ENCODE measurements around the gene ISG20L2. TPM values are rescaled to one million over a fixed set of nuclear protein-coding genes. Genes with fewer than 3 reads are reported as not detected.

ISG20L2 gene
- total RNA-seq, 5 donors from 2014 or later (not counting 1 experiment from before 2014, with no cell fraction given) = 35.3 to 63.7 (median 44.3) TPM

DNA sequence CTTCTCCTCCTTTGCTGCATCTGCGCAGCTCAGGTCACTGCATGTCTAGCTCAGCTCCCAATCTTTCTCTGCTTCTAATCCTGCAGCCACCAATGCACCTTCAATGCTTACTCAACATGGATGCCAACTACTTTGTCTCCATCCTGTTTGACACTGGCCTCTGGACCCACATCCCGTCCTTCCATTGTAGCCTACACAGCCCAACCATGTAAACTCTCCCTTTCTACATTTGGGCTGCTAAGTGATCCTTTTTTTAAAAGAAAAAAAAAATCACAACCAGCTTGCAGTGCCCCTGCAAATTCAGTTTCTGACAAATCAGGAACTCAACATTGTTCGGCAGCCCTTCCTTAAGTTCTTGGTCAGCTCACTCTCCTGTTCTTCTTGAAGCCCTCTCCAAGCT, 13.7 kb downstream of the ISG20L2 start:
- H3K27ac ChIP-seq (ENCODE audit: low read length) = no peak overlapping the region
- no peak for ATAC-seq (replicated peaks in 1 of 4)
- H3K27me3 ChIP-seq (replicated peaks in 1 of 2; ENCODE audit: control insufficient read depth in 2 of 2, extremely low read depth in 1 of 2, insufficient read depth in 2 of 2, low read length in 1 of 2) = no peaks in the 10 kb centered on the region
- POLR2A ChIA-PET = no interaction called here
- peaks cover 18% of the 10 kb centered on the region for H3K36me3 Mint-ChIP-seq
- H3K9me3 Mint-ChIP-seq = no peaks in the 10 kb centered on the region
- no peak overlapping the region for H3K4me3 Mint-ChIP-seq
- DNase-seq = no peak
- peak overlapping the region in 1 of 2 donors; percentile 21 for H3K27ac Mint-ChIP-seq
- no peaks in the 10 kb centered on the region for H3K9me3 ChIP-seq
- H3K4me1 ChIP-seq (ENCODE audit: control insufficient read depth in 1 of 2, extremely low read depth in 1 of 2, insufficient read depth in 2 of 2, low read length in 2 of 2) = no peaks in the 10 kb centered on the region
- H3K27me3 Mint-ChIP-seq = no peaks in the 10 kb centered on the region
- peaks cover 0 to 10% of the 10 kb centered on the region in 2 donors for H3K36me3 ChIP-seq (ENCODE audit: control insufficient read depth in 2 of 2, extremely low read depth in 1 of 2, insufficient read depth in 1 of 2, low read length in 1 of 2)
- CTCF ChIA-PET = interaction anchor here in 1 of 2 donors (0.9 kb wide), 1 partner anchor 11 kb away, joined by 3 read pairs; no protein-coding TSS in a partner anchor
- WGBS (ENCODE audit: insufficient coverage) = 100% methylated on average over 3 of the region's 3 CpGs
- no peak overlapping the region for H3K4me3 ChIP-seq (ENCODE audit: control insufficient read depth in 1 of 2, extremely low read depth in 1 of 2, low read length in 1 of 2)
- no peaks in the 10 kb centered on the region for H3K4me1 Mint-ChIP-seq

DNA sequence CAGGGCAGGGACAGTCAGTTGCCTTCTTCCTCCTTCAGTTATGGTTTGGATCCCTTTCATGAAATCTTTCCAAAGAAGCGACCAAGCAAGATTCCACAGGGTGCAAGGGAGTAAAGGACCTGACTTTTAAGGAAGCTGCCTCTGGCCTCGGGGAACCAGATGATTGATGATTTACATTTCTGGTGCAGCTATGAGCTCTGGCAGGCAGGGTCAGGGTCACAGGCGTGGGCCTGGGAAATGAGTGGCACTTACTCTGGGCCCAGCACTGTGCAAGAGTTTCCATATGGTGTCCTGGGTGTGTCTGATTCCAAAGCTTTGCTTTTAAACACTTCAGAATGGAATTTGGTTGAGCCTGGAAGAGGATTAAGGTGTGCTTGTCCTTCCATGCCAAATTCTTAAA, 15.9 kb downstream of the ISG20L2 start:
- Mint-ChIP-seq H3K4me3 (no peak overlapping the region), H3K9me3 (no peaks in the 10 kb centered on the region), H3K4me1 (peaks cover 0 to under 1% (median 0%) of the 10 kb centered on the region in 3 donors), H3K36me3 (peaks cover 17% of the 10 kb centered on the region), H3K27ac (no peak overlapping the region), H3K27me3 (no peaks in the 10 kb centered on the region)
- Histone ChIP-seq H3K9me3 (no peaks in the 10 kb centered on the region), H3K4me3 (ENCODE audit: control insufficient read depth in 1 of 2, extremely low read depth in 1 of 2, low read length in 1 of 2) (no peak overlapping the region), H3K27ac (ENCODE audit: low read length) (no peak overlapping the region), H3K36me3 (ENCODE audit: control insufficient read depth in 2 of 2, extremely low read depth in 1 of 2, insufficient read depth in 1 of 2, low read length in 1 of 2) (peaks cover 0 to 3% of the 10 kb centered on the region in 2 donors), H3K4me1 (ENCODE audit: control insufficient read depth in 1 of 2, extremely low read depth in 1 of 2, insufficient read depth in 2 of 2, low read length in 2 of 2) (peaks cover 0 to 2% of the 10 kb centered on the region in 2 experiments), H3K27me3 (replicated peaks in 1 of 2; ENCODE audit: control insufficient read depth in 2 of 2, extremely low read depth in 1 of 2, insufficient read depth in 2 of 2, low read length in 1 of 2) (no peaks in the 10 kb centered on the region)
- CTCF ChIA-PET = no interaction called here
- POLR2A ChIA-PET = no interaction called here
- WGBS (ENCODE audit: insufficient coverage) = 100% methylated on average over 2 of the region's 3 CpGs
- DNase-seq = no peak
- no peak for ATAC-seq (replicated peaks in 1 of 4)

DNA sequence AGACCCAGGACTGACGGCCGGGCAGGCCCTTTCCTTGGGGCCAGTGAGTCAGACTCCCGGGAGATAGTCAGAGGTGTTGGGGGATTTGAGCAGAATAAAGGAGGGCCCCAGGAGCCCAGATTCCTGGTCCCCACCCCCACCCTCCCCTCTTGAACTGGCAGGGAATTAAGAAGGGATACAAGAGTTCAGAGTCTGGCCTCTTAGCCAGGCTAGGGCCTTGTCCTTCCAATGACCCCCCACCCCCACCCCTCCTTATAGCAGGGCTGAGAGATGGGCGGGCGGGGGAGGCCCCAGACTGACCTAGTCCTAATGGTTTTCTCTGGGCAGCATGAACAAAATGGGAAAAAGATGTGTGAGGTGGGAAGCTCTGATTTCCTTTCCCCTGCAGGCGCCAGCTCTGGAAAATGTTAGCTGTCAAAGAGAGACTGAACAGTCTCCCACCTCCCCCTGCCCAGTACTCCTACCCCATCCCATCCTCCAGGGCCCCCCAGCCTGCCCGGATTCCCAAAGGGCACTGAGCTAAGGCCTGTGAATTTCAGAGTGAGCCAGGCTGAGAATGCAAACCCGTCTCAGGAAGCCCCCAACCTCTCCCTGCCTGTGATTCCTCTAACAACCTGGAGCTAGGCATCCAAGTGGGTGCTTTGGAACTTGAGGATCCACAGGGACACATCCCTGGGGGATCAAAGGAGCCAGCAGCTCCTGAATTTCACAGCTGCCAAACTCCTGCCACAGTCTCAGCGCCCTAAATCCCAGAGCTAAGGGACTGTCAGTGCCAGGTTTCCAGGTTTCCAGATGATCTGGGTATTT, 17.4 kb downstream of the ISG20L2 start:
- ATAC-seq (replicated peaks in 1 of 4) = no peak
- no peak overlapping the region for H3K27ac Mint-ChIP-seq

DNA sequence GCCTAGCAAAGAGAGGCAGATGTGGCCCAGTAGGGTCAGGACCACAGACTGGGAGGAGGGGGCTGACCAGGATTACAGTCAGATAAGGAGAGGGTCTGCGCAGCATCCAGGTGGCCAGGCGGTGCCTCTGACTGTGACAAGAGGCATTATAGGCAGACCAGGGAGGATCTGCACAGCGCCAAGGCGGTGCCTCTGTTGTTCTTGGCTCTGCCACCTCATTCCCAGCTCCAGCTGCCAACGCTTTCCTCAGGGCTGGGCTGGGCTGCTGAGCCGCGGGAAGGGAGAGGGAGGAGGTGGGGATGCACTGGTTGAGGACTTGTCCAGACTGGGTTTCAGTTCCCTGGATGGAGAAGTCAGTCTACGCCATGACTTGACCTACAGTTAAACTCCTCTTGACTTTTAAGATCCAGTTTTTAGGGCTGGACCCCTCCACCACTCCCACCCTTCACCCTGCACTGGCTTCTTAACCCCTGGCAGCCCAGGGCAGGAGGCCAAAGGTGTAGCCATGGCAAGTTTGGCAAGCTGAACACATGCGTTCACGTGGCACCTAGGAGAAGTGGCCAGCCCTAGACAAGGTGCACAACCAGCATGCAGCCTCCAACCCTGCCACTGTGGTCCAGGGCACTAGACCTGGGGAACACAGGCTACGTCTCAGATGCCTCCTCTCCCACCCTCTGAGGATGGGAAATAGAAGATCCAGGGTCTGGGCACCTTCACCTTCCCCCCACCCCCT, 18.6 kb downstream of the ISG20L2 start:
- Mint-ChIP-seq H3K4me3 (no peak overlapping the region), H3K36me3 (no peaks in the 10 kb centered on the region), H3K9me3 (no peaks in the 10 kb centered on the region), H3K4me1 (peaks cover 18 to 23% (median 22%) of the 10 kb centered on the region in 3 donors), H3K27ac (peak overlapping the region in 1 of 2 donors; percentile 56), H3K27me3 (no peaks in the 10 kb centered on the region)
- ChIA-PET CTCF (no interaction called here), POLR2A (interaction anchor here in 1 of 2 donors (0.5 to 0.6 kb wide), 2 partner anchors 42 to 66 kb away, joined by 3 to 6 read pairs; partner anchors contain the start of gene HDGF)
- Histone ChIP-seq H3K4me1 (ENCODE audit: control insufficient read depth in 1 of 2, extremely low read depth in 1 of 2, insufficient read depth in 2 of 2, low read length in 2 of 2) (peaks cover 14 to 29% of the 10 kb centered on the region in 2 experiments), H3K27ac (ENCODE audit: low read length) (no peak overlapping the region), H3K9me3 (no peaks in the 10 kb centered on the region), H3K4me3 (ENCODE audit: control insufficient read depth in 1 of 2, extremely low read depth in 1 of 2, low read length in 1 of 2) (no peak overlapping the region), H3K36me3 (ENCODE audit: control insufficient read depth in 2 of 2, extremely low read depth in 1 of 2, insufficient read depth in 1 of 2, low read length in 1 of 2) (no peaks in the 10 kb centered on the region), H3K27me3 (replicated peaks in 1 of 2; ENCODE audit: control insufficient read depth in 2 of 2, extremely low read depth in 1 of 2, insufficient read depth in 2 of 2, low read length in 1 of 2) (peaks cover 0 to 12% of the 10 kb centered on the region in 2 experiments)
- no peak for ATAC-seq (replicated peaks in 1 of 4)
- 94% methylated on average over 6 of the region's 11 CpGs for WGBS (ENCODE audit: insufficient coverage)
- no peak for DNase-seq

More for the DNA sequence above, 17.4 kb downstream of the ISG20L2 start:
- Mint-ChIP-seq H3K27me3 (no peaks in the 10 kb centered on the region), H3K4me3 (no peak overlapping the region), H3K4me1 (peaks cover 8 to 12% (median 11%) of the 10 kb centered on the region in 3 donors), H3K9me3 (no peaks in the 10 kb centered on the region), H3K36me3 (peaks cover 13% of the 10 kb centered on the region)
- POLR2A ChIA-PET = interaction anchor here in 1 of 2 donors (0.6 kb wide), 1 partner anchor 101 kb away, joined by 4 read pairs; no protein-coding TSS in a partner anchor
- DNase-seq = no peak
- Histone ChIP-seq H3K27ac (ENCODE audit: low read length) (no peak overlapping the region), H3K9me3 (no peaks in the 10 kb centered on the region), H3K4me3 (ENCODE audit: control insufficient read depth in 1 of 2, extremely low read depth in 1 of 2, low read length in 1 of 2) (no peak overlapping the region), H3K36me3 (ENCODE audit: control insufficient read depth in 2 of 2, extremely low read depth in 1 of 2, insufficient read depth in 1 of 2, low read length in 1 of 2) (no peaks in the 10 kb centered on the region), H3K27me3 (replicated peaks in 1 of 2; ENCODE audit: control insufficient read depth in 2 of 2, extremely low read depth in 1 of 2, insufficient read depth in 2 of 2, low read length in 1 of 2) (no peaks in the 10 kb centered on the region), H3K4me1 (ENCODE audit: control insufficient read depth in 1 of 2, extremely low read depth in 1 of 2, insufficient read depth in 2 of 2, low read length in 2 of 2) (peaks cover 10 to 16% of the 10 kb centered on the region in 2 experiments)
- WGBS (ENCODE audit: insufficient coverage) = 76% methylated on average over 3 of the region's 9 CpGs
- CTCF ChIA-PET = interaction anchor here in 1 of 2 donors (1.0 kb wide), 1 partner anchor 22 kb away, joined by 3 read pairs; no protein-coding TSS in a partner anchor

DNA sequence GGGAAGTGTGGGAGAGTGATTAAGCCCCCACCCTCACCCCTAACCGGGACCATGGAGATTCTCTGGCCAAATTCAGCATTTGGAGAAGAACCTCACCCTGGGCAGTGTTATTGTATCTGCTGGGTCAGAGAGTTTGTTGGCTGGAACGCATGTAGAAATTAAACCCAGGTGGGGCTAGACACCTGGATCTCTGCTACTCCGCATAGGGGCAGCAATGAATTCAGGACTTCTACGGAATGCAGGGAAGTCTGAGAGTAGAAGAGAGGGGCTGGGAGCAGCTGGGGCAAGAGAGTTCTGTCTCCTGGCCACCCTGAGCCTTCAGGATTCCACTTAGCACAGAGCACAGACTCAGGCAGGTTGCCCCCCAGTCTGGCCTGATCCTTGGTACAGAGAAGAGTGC, 19.5 kb downstream of the ISG20L2 start:
- peaks cover 5 to 20% of the 10 kb centered on the region in 2 experiments for H3K27me3 ChIP-seq (replicated peaks in 1 of 2; ENCODE audit: control insufficient read depth in 2 of 2, extremely low read depth in 1 of 2, insufficient read depth in 2 of 2, low read length in 1 of 2)
- H3K27me3 Mint-ChIP-seq = peaks cover 6% of the 10 kb centered on the region in 2 donors
- peak overlapping the region in 1 of 2 donors; percentile 56 for H3K27ac Mint-ChIP-seq
- no peak overlapping the region for H3K4me3 Mint-ChIP-seq
- H3K9me3 Mint-ChIP-seq = no peaks in the 10 kb centered on the region
- CTCF ChIA-PET = interaction anchor here (0.9 to 1.0 kb wide), 2 partner anchors 17 to 19 kb away, joined by 3 to 4 read pairs; no protein-coding TSS in a partner anchor
- peaks cover 14 to 36% of the 10 kb centered on the region in 2 experiments for H3K4me1 ChIP-seq (ENCODE audit: control insufficient read depth in 1 of 2, extremely low read depth in 1 of 2, insufficient read depth in 2 of 2, low read length in 2 of 2)
- H3K4me1 Mint-ChIP-seq = peaks cover 18 to 29% (median 29%) of the 10 kb centered on the region in 3 donors
- POLR2A ChIA-PET = no interaction called here
- 97% methylated on average over 3 of the region's 4 CpGs for WGBS (ENCODE audit: insufficient coverage)
- DNase-seq (no peak), ATAC-seq (replicated peaks in 1 of 4) (no peak)
- H3K36me3 Mint-ChIP-seq = no peaks in the 10 kb centered on the region
- no peaks in the 10 kb centered on the region for H3K9me3 ChIP-seq
- H3K27ac ChIP-seq (ENCODE audit: low read length) = no peak overlapping the region
- H3K4me3 ChIP-seq (ENCODE audit: control insufficient read depth in 1 of 2, extremely low read depth in 1 of 2, low read length in 1 of 2) = no peak overlapping the region
- no peaks in the 10 kb centered on the region for H3K36me3 ChIP-seq (ENCODE audit: control insufficient read depth in 2 of 2, extremely low read depth in 1 of 2, insufficient read depth in 1 of 2, low read length in 1 of 2)

GRCh38 chr1:156708218-156708661, 20.3 kb downstream of the ISG20L2 start:
- Mint-ChIP-seq H3K27me3 (peaks cover 7 to 13% of the 10 kb centered on the region in 2 donors), H3K36me3 (no peaks in the 10 kb centered on the region), H3K4me1 (peaks cover 18 to 32% (median 30%) of the 10 kb centered on the region in 3 donors), H3K9me3 (no peaks in the 10 kb centered on the region), H3K4me3 (no peak overlapping the region), H3K27ac (peak overlapping the region in 1 of 2 donors; percentile 59)
- POLR2A ChIA-PET = interaction anchor here (0.6 kb wide), 2 partner anchors 17 to 62 kb away, joined by 5 to 6 read pairs; no protein-coding TSS in a partner anchor
- ATAC-seq (replicated peaks in 1 of 4) (no peak), DNase-seq (no peak)
- Histone ChIP-seq H3K4me1 (ENCODE audit: control insufficient read depth in 1 of 2, extremely low read depth in 1 of 2, insufficient read depth in 2 of 2, low read length in 2 of 2) (peaks cover 14 to 36% of the 10 kb centered on the region in 2 experiments), H3K27me3 (replicated peaks in 1 of 2; ENCODE audit: control insufficient read depth in 2 of 2, extremely low read depth in 1 of 2, insufficient read depth in 2 of 2, low read length in 1 of 2) (peaks cover 7 to 28% of the 10 kb centered on the region in 2 experiments), H3K4me3 (ENCODE audit: control insufficient read depth in 1 of 2, extremely low read depth in 1 of 2, low read length in 1 of 2) (no peak overlapping the region), H3K9me3 (no peaks in the 10 kb centered on the region), H3K36me3 (ENCODE audit: control insufficient read depth in 2 of 2, extremely low read depth in 1 of 2, insufficient read depth in 1 of 2, low read length in 1 of 2) (no peaks in the 10 kb centered on the region), H3K27ac (ENCODE audit: low read length) (no peak overlapping the region)
- 77% methylated on average over 3 of the region's 4 CpGs for WGBS (ENCODE audit: insufficient coverage)
- CTCF ChIA-PET = interaction anchor here (0.9 to 1.0 kb wide), 2 partner anchors 18 to 19 kb away, joined by 3 to 4 read pairs; no protein-coding TSS in a partner anchor

Data from T-cell (primary cell).